Measurements from ENCODE around the gene ZNF343. TPM values are rescaled to one million over a fixed set of nuclear protein-coding genes. Genes with fewer than 3 reads are reported as not detected.

The ZNF343 gene
- polyA plus RNA-seq, 1 of the 3 experiments (the other 2 are of a cell fraction) = 11.0 TPM

- no peak overlapping the region for H3K9ac ChIP-seq
- peaks cover 19% of the 10 kb centered on the region for H3K79me2 ChIP-seq (ENCODE audit: insufficient read depth)
- ChIA-PET CTCF (interaction anchor here (0.9 to 2.0 kb wide), 5 partner anchors 9 to 198 kb away, joined by 3 to 6 read pairs (median 3); partner anchors contain the start of gene SNRPB), POLR2A (interaction anchor here (1.0 kb wide), 1 partner anchor 8 kb away, joined by 3 read pairs; no protein-coding TSS in a partner anchor)
- H2AFZ ChIP-seq (ENCODE audit: low read depth) = no peak overlapping the region
- peaks cover 67 to 77% of the 10 kb centered on the region in 2 experiments for H3K36me3 ChIP-seq (replicated peaks in 1 of 2; ENCODE audit: control insufficient read depth in 1 of 2, insufficient read depth in 2 of 2, low read length in 1 of 2)
- no peak overlapping the region for H3K27ac ChIP-seq (ENCODE audit: low read depth in 2 of 2, low read length in 1 of 2)
- H3K9me2 ChIP-seq = no peaks in the 10 kb centered on the region
- WGBS (ENCODE audit: low lambda C conversion rate) = 81% methylated on average over 4 of the region's 4 CpGs
- no peaks in the 10 kb centered on the region for H3K4me1 ChIP-seq (ENCODE audit: control insufficient read depth in 1 of 2, insufficient read depth in 2 of 2, low read depth in 1 of 2, low read length in 1 of 2)
- H3K27me3 ChIP-seq (ENCODE audit: insufficient read depth) = no peaks in the 10 kb centered on the region
- H3F3A ChIP-seq (replicated peaks; ENCODE audit: insufficient read depth) = peaks cover 69% of the 10 kb centered on the region
- DNase-seq = no peak
- no peak overlapping the region for H3K4me2 ChIP-seq
- H4K20me1 ChIP-seq (ENCODE audit: insufficient read depth) = peaks cover 23% of the 10 kb centered on the region
- H3K9me3 ChIP-seq = no peaks in the 10 kb centered on the region
- TF ChIP-seq TEAD4 (IDR thresholded peaks at IDR 0.05; ENCODE audit: borderline replicate concordance, insufficient read depth) = no peak
- no peak for TF ChIP-seq RFX5 (IDR thresholded peaks at IDR 0.05; ENCODE audit: low read length)
- no peak for TF ChIP-seq JUND (IDR thresholded peaks at IDR 0.05)
- no peak for TF ChIP-seq FOSL2 (IDR thresholded peaks at IDR 0.05; ENCODE audit: borderline replicate concordance, low read depth)
- no peak for TF ChIP-seq POLR2AphosphoS5 (IDR thresholded peaks at IDR 0.05; ENCODE audit: low read depth, low read length)
- no peak for TF ChIP-seq EZH2phosphoT487 (IDR thresholded peaks at IDR 0.05; ENCODE audit: borderline replicate concordance, low read depth)
- no peak for TF ChIP-seq TCF12 (IDR thresholded peaks at IDR 0.05)
- TF ChIP-seq RCOR1 (IDR thresholded peaks at IDR 0.05; ENCODE audit: low read length) = no peak
- no peak for TF ChIP-seq FOXM1 (IDR thresholded peaks at IDR 0.05; ENCODE audit: low read depth)
- TF ChIP-seq SIN3A (IDR thresholded peaks at IDR 0.05; ENCODE audit: borderline replicate concordance, low read depth, low read length) = no peak
- TF ChIP-seq MEF2A (IDR thresholded peaks at IDR 0.05; ENCODE audit: borderline replicate concordance, low read depth) = no peak
- no peak for TF ChIP-seq SMC3 (IDR thresholded peaks at IDR 0.05; ENCODE audit: low read depth, low read length)
- H3K4me3 ChIP-seq (ENCODE audit: low read depth in 2 of 2, low read length in 1 of 2) = no peak overlapping the region
Observed at GRCh38 chr20:2460752-2461424, 47.8 kb downstream of the ZNF343 start.

GRCh38 chr20:2459981-2460751 lies 48.5 kb downstream of the ZNF343 start:
- Histone ChIP-seq H3K27me3 (ENCODE audit: insufficient read depth) (no peaks in the 10 kb centered on the region), H3K9me2 (no peaks in the 10 kb centered on the region), H3F3A (replicated peaks; ENCODE audit: insufficient read depth) (peaks cover 69% of the 10 kb centered on the region), H3K4me2 (no peak overlapping the region), H3K9ac (no peak overlapping the region), H3K27ac (ENCODE audit: low read depth in 2 of 2, low read length in 1 of 2) (no peak overlapping the region), H4K20me1 (ENCODE audit: insufficient read depth) (peaks cover 16% of the 10 kb centered on the region; the same call in 1 of the 2 replicates), H3K79me2 (ENCODE audit: insufficient read depth) (peaks cover 14% of the 10 kb centered on the region; the same call in 1 of the 2 replicates), H3K4me3 (ENCODE audit: low read depth in 2 of 2, low read length in 1 of 2) (no peak overlapping the region), H3K4me1 (ENCODE audit: control insufficient read depth in 1 of 2, insufficient read depth in 2 of 2, low read depth in 1 of 2, low read length in 1 of 2) (no peaks in the 10 kb centered on the region), H2AFZ (ENCODE audit: low read depth) (no peak overlapping the region), H3K9me3 (no peaks in the 10 kb centered on the region), H3K36me3 (replicated peaks in 1 of 2; ENCODE audit: control insufficient read depth in 1 of 2, insufficient read depth in 2 of 2, low read length in 1 of 2) (peaks cover 60 to 70% of the 10 kb centered on the region in 2 experiments)
- WGBS (ENCODE audit: low lambda C conversion rate) = 25% methylated on average over 1 of the region's 1 CpG
- ChIA-PET POLR2A (interaction anchor here (1.0 kb wide), 1 partner anchor 8 kb away, joined by 3 read pairs; no protein-coding TSS in a partner anchor), CTCF (interaction anchor here (1.6 to 1.8 kb wide), 2 partner anchors 8 to 10 kb away, joined by 3 to 6 read pairs; partner anchors contain the start of gene SNRPB)
- no peak for DNase-seq
- no peak for TF ChIP-seq USF2 (IDR thresholded peaks at IDR 0.05; ENCODE audit: borderline replicate concordance, low read depth, low read length)
- TF ChIP-seq FOSL2 (IDR thresholded peaks at IDR 0.05; ENCODE audit: borderline replicate concordance, low read depth) = no peak
- no peak for TF ChIP-seq ELF1 (IDR thresholded peaks at IDR 0.05)
- no peak for TF ChIP-seq SMC3 (IDR thresholded peaks at IDR 0.05; ENCODE audit: low read depth, low read length)
- no peak for TF ChIP-seq GATA2 (CRISPR knock-in tag; IDR thresholded peaks at IDR 0.05)
- no peak for TF ChIP-seq USF1 (IDR thresholded peaks at IDR 0.05; ENCODE audit: borderline replicate concordance, low read depth)
- no peak for TF ChIP-seq MXI1 (IDR thresholded peaks at IDR 0.05; ENCODE audit: low read depth, low read length)
- no peak for TF ChIP-seq RXRA (IDR thresholded peaks at IDR 0.05; ENCODE audit: borderline replicate concordance, low read depth)
- no peak for TF ChIP-seq IRF3 (IDR thresholded peaks at IDR 0.05; ENCODE audit: low read depth, low read length)
- no peak for TF ChIP-seq RFX5 (IDR thresholded peaks at IDR 0.05; ENCODE audit: low read length)
- no peak for TF ChIP-seq MAX (IDR thresholded peaks at IDR 0.05; ENCODE audit: low read depth)
- no peak for TF ChIP-seq FOXJ3 (CRISPR knock-in tag; IDR thresholded peaks at IDR 0.05)
- no peak for TF ChIP-seq YY1 (IDR thresholded peaks at IDR 0.05; ENCODE audit: low read depth)

Measured in SK-N-SH (cell line).